HG03108 (cell line): Measurements from ENCODE around the gene ZYG11A.
"Not testable (repeated sequence)": the region's sequence is repeated elsewhere in the genome, so short reads cannot be mapped to it uniquely, and the experiment has no call there.

Source experiments
- ATAC-seq: cut with Tn5 transposase; IDR thresholded peaks from one replicate; pipeline ENCODE4 v1.9.1; 2021; ENCODE audit warnings: moderate library complexity; ENCODE audit not compliant: unreplicated experiment

ZYG11A gene

GRCh38 chr1:52842643-52843310 lies at the start of gene ZYG11A:
ZYG11A (plus strand) TSS chr1:52842760; CDS start chr1:52842884, 124 bp downstream.
- peak; percentile 92 for ATAC-seq

GRCh38 chr1:52793717-52794116 lies 48.8 kb upstream of the ZYG11A start:
- not testable (repeated sequence) for ATAC-seq

DNA sequence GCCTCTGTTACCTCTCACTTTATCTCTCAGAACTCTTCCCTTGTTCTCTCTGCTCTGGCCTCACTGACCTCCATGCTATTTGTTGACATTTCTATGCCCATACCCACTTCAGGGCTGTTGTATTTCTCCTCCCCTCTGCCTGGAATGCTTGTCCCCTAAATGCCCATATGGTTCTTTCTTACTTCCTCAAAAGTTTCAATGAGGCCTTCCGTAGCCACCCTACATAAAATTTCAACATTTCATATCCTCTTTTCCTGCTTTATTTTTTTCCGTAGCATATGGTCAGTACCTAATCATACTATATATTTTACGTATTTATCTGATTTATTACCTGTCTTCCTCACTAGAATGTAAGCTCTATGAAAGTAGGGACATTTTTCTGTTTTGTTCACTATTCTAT lies 47.1 kb upstream of the ZYG11A start:
- no peak for ATAC-seq

DNA sequence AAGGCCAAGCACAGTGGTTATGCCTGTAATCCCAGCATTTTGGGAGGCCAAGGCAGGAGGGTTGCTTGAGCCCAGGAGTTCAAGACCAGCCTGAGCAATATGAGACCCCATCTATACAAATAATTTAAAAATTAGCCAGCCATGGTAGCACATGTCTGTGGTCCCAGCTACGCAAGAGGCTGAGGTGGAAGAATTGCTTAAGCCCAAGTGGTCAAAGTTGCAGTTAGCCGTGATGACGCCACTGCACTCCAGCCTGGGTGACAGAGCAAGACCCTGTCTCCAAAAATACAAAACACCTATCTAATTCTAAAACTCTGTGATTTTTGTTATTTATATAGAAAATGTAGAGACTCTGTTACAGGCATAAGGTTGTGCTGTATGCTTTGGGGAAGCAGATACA lies 44.2 kb upstream of the ZYG11A start:
- no peak for ATAC-seq

DNA sequence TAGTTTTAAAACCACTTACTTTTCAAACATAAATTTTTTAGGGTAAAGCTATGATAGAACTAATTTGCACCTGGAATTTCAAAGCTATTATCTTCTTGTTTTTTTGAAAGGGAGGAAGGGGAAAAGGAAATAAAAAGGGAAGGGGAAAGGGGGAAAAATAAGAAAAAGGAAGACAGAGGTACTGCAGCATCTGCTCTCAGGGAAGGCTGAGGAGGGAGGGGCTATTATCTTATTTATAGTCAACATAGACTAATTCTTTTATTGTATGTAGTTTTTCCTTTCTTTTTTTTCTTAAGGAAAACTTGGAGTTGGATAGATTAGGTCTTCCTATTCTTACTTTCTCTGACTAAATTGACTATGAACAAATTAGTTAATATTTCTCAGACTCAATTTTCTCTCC lies 41.5 kb upstream of the ZYG11A start:
- ATAC-seq = no peak

GRCh38 chr1:52804083-52804482 lies 38.5 kb upstream of the ZYG11A start:
- not testable (repeated sequence) for ATAC-seq

DNA sequence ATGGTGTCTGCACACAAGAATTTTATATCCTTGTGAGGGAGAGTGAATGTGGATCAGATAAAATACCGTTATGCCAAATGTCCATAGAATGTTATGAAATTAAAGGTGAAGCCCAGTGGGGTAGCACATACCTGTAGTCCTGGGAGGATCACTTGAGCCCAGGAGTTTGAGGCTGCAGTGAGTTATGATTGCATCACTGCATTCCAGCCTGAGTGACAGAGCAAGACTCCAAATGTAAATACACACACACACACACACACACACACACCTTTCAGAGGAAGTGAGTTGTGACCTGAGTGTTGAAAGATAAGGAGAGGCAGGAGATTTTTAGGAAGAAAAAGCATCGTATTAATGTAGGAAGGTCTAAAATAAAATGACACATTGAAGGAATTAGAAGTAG lies 28.1 kb upstream of the ZYG11A start:
- no peak for ATAC-seq

DNA sequence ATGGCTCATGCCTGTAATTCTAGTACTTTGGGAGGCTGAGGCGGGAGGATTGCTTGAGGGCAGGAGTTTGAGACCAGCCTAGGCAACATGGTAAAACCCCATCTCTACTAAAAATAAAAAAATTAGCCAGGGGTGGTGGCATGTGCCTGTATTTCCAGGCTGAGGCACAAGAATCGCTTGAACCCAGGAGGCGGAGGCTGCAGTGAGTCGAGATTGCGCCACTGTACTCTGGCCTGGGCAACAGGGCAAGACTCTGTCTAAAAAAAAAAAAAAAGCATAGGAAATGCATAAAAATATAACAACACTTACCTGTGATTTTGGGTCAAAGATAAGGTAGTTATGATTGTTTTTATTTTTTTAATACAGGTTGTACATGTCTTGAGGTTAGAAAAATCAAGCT lies 21.7 kb upstream of the ZYG11A start:
- ATAC-seq = not testable (repeated sequence)

GRCh38 chr1:52825868-52826267 lies 16.7 kb upstream of the ZYG11A start:
- ATAC-seq = no peak

- ATAC-seq = no peak
These were observed 7.8 kb upstream of the ZYG11A start for GRCh38 chr1:52834798-52835197.

DNA sequence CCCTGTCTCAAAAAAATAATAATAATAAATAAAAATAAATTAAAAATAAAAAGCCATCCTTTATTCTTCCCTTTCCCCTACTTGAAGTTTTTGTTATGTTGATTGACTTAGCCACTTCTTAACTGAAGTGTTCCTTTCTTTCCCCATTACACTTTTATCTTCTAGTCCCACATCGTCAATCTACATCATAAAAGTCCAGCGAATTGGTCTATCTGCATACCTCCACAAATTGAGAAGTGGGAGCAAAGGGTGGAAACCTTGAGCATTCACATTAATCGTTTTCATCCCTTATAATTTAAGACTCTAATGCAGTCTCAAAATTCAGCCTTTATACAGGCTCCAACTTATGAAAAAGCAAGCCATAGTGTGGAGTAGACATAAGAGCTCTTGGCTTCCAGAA lies 6.5 kb upstream of the ZYG11A start:
- ATAC-seq = no peak

GRCh38 chr1:52839175-52839574 lies 3.4 kb upstream of the ZYG11A start:
- ATAC-seq = not testable (repeated sequence)

- not testable (repeated sequence) for ATAC-seq
These were observed 2.6 kb downstream of the ZYG11A start for GRCh38 chr1:52845119-52845518.

- no peak for ATAC-seq
These were observed 5.9 kb downstream of the ZYG11A start for GRCh38 chr1:52848423-52848822.

- ATAC-seq = no peak
These were observed 8.4 kb downstream of the ZYG11A start for GRCh38 chr1:52850951-52851350.

DNA sequence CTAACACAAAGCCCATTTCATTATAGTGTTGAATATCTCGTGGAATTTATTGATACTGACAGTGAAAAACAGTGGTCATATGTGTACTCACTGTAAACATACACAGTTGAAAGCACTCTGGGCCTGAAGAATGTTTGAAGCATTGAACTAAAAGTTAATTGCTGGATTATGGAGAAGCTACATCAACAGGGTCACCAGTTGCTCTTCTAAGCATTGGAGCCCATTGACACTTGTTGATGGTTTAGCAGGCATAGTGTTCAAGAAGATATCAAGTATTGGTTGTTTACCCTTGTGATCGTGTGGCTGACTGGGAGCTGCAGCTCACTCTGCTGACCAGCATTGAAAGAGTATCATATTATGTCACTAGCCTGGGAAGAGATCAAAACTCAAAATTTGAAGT lies 10.3 kb downstream of the ZYG11A start:
- ATAC-seq = no peak

GRCh38 chr1:52855584-52855983 lies 13.0 kb downstream of the ZYG11A start:
- ATAC-seq = no peak

DNA sequence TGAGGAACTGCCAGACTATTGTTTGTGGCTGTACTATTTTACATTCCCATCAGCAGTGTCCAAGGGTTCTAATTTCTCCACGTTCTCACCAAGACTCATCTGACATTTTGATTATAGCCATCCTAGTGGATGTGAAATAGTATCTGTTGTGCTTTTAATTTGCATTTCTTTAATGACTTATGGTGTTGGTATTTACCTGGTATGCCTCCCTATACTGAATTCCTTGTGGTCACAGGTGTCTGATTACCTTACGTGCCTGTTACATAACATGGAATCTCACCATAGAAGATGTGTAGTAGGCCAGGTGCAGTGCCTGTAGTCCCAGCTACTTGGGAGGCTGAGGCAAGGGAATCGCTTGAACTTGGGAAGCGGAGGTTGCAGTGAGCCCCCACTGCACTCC lies 13.5 kb downstream of the ZYG11A start:
- no peak for ATAC-seq

GRCh38 chr1:52857443-52857842 lies 14.9 kb downstream of the ZYG11A start:
- no peak for ATAC-seq

- no peak for ATAC-seq
These were observed 20.3 kb downstream of the ZYG11A start for GRCh38 chr1:52862666-52863458.

GRCh38 chr1:52867087-52867863 lies 24.7 kb downstream of the ZYG11A start:
- peak; percentile 91 for ATAC-seq

- not testable (repeated sequence) for ATAC-seq
These were observed 27.2 kb downstream of the ZYG11A start for GRCh38 chr1:52869727-52870126.
